ENCODE measurements around the gene DNAJB13.
A peak's percentile ranks its signal among the peaks of the same experiment; 100 is the strongest.

DNAJB13 gene

GRCh38 chr11:74001822-74002286 lies 51.0 kb downstream of the DNAJB13 start:
- DNase-seq: no peak

GRCh38 chr11:74002832-74003231 lies 52.0 kb downstream of the DNAJB13 start:
- no peak for DNase-seq

GRCh38 chr11:74004046-74004695 lies 53.3 kb downstream of the DNAJB13 start:
- DNase-seq: no peak

- peak; percentile 86 for DNase-seq
Observed at GRCh38 chr11:74004759-74005615, 54.2 kb downstream of the DNAJB13 start.

- no peak for DNase-seq
Observed at GRCh38 chr11:74005721-74006517, 55.1 kb downstream of the DNAJB13 start.

- DNase-seq: no peak
Observed at GRCh38 chr11:74006743-74007304, 56.0 kb downstream of the DNAJB13 start.

GRCh38 chr11:74007691-74008372 lies 57.0 kb downstream of the DNAJB13 start:
- DNase-seq: no peak

GRCh38 chr11:74008373-74009229 lies 57.8 kb downstream of the DNAJB13 start, which contains the start of gene UCP3:
Gene UCP3 (minus strand): TSS chr11:74009085. CDS start chr11:74007042, 2,043 bp downstream.
- no peak for DNase-seq

GRCh38 chr11:74009230-74009547 lies 58.4 kb downstream of the DNAJB13 start:
- DNase-seq: no peak

GRCh38 chr11:74009675-74010305 lies 59.0 kb downstream of the DNAJB13 start:
- DNase-seq: no peak

- no peak for DNase-seq
Observed at GRCh38 chr11:74010306-74011300, 59.8 kb downstream of the DNAJB13 start.

- DNase-seq: no peak
Observed at GRCh38 chr11:74011360-74012073, 60.7 kb downstream of the DNAJB13 start.

- no peak for DNase-seq
Observed at GRCh38 chr11:74012074-74012809, 61.4 kb downstream of the DNAJB13 start.

- no peak for DNase-seq
Observed at GRCh38 chr11:74013141-74013540, 62.3 kb downstream of the DNAJB13 start.

GRCh38 chr11:74014880-74015279 lies 64.1 kb downstream of the DNAJB13 start:
- no peak for DNase-seq

GRCh38 chr11:74015919-74016684 lies 65.3 kb downstream of the DNAJB13 start:
- DNase-seq: no peak

- no peak for DNase-seq
Observed at GRCh38 chr11:74017631-74018030, 66.8 kb downstream of the DNAJB13 start.

Data from activated gamma-delta T cell treated with Interleukin-2 at 50 U/mL for 16 hours (primary cell).